ENCODE measurements around the gene TBC1D9. TPM values are rescaled to one million over a fixed set of nuclear protein-coding genes. Genes with fewer than 3 reads are reported as not detected.

TBC1D9 gene
- total and polyA plus RNA-seq, 2 donors (not counting 1 experiment from before 2014, with no cell fraction given) = 48.9 to 235 TPM

- Histone ChIP-seq H3K4me3 (ENCODE audit: control extremely low read depth in 1 of 5, extremely low read depth in 1 of 5, insufficient read depth in 1 of 5, low read depth in 2 of 5, low read length in 4 of 5) (no peak overlapping the region), H3K9ac (ENCODE audit: low read length) (no peak overlapping the region), H3K36me3 (replicated peaks in 1 of 2; ENCODE audit: control extremely low read depth in 1 of 2, control insufficient read depth in 1 of 2, extremely low read depth in 1 of 2, insufficient read depth in 2 of 2, low read length in 1 of 2) (peaks cover 8 to 70% of the 10 kb centered on the region in 2 experiments), H3K4me1 (ENCODE audit: control insufficient read depth in 2 of 2, insufficient read depth in 2 of 2, low read length in 2 of 2) (no peaks in the 10 kb centered on the region), H4K20me1 (ENCODE audit: control insufficient read depth, insufficient read depth, low read length, poor library complexity, severe bottlenecking) (peaks cover 6% of the 10 kb centered on the region), H3K27ac (ENCODE audit: low read length in 2 of 2) (no peak overlapping the region), H2AFZ (ENCODE audit: insufficient read depth, low read depth, low read length, poor library complexity, severe bottlenecking) (no peak overlapping the region), H3K79me2 (ENCODE audit: control insufficient read depth, insufficient read depth, low read length) (no peaks in the 10 kb centered on the region), H3K4me2 (replicated peaks; ENCODE audit: low read depth, low read length, poor library complexity, severe bottlenecking) (no peak overlapping the region), H3K27me3 (replicated peaks in 1 of 4; ENCODE audit: control extremely low read depth in 1 of 4, control insufficient read depth in 3 of 4, insufficient read depth in 4 of 4, low read length in 3 of 4) (no peaks in the 10 kb centered on the region), H3K9me3 (ENCODE audit: control extremely low read depth in 1 of 3, control insufficient read depth in 2 of 3, insufficient read depth in 1 of 3, low read length in 2 of 3) (no peaks in the 10 kb centered on the region)
- Mint-ChIP-seq H3K9me3 (ENCODE audit: insufficient read depth) (no peaks in the 10 kb centered on the region), H3K27me3 (no peaks in the 10 kb centered on the region), H3K4me1 (peaks cover 3% of the 10 kb centered on the region), H3K27ac (no peak overlapping the region), H3K4me3 (no peak overlapping the region)
- ChIA-PET POLR2A (interaction anchor here (0.7 kb wide), 1 partner anchor 199 kb away, joined by 7 read pairs; no protein-coding TSS in a partner anchor), CTCF (no interaction called here)
- TF ChIP-seq CTCF (IDR thresholded peaks at IDR 0.05) (no peak), EZH2 (IDR thresholded peaks at IDR 0.05; ENCODE audit: borderline replicate concordance, insufficient read depth, low read depth, low read length, poor library complexity, severe bottlenecking) (no peak)
- intact Hi-C loops (cut with micrococcal nuclease) = no loop called here
- no peak for DNase-seq
- ATAC-seq (ENCODE audit: low read depth) = no peak
- 30% methylated on average over 1 of the region's 6 CpGs for WGBS (ENCODE audit: insufficient coverage)
Measured at GRCh38 chr4:140640150-140640748, 115.9 kb downstream of the TBC1D9 start.

GRCh38 chr4:140639066-140639465 lies 117.1 kb downstream of the TBC1D9 start:
- Histone ChIP-seq H3K27ac (ENCODE audit: low read length in 2 of 2) (no peak overlapping the region), H4K20me1 (ENCODE audit: control insufficient read depth, insufficient read depth, low read length, poor library complexity, severe bottlenecking) (peaks cover 6% of the 10 kb centered on the region), H3K4me3 (ENCODE audit: control extremely low read depth in 1 of 5, extremely low read depth in 1 of 5, insufficient read depth in 1 of 5, low read depth in 2 of 5, low read length in 4 of 5) (no peak overlapping the region), H3K36me3 (replicated peaks in 1 of 2; ENCODE audit: control extremely low read depth in 1 of 2, control insufficient read depth in 1 of 2, extremely low read depth in 1 of 2, insufficient read depth in 2 of 2, low read length in 1 of 2) (peaks cover 10 to 72% of the 10 kb centered on the region in 2 experiments), H3K9ac (ENCODE audit: low read length) (no peak overlapping the region), H3K4me1 (ENCODE audit: control insufficient read depth in 2 of 2, insufficient read depth in 2 of 2, low read length in 2 of 2) (no peaks in the 10 kb centered on the region), H3K4me2 (replicated peaks; ENCODE audit: low read depth, low read length, poor library complexity, severe bottlenecking) (no peak overlapping the region), H3K27me3 (replicated peaks in 1 of 4; ENCODE audit: control extremely low read depth in 1 of 4, control insufficient read depth in 3 of 4, insufficient read depth in 4 of 4, low read length in 3 of 4) (no peaks in the 10 kb centered on the region), H3K79me2 (ENCODE audit: control insufficient read depth, insufficient read depth, low read length) (no peaks in the 10 kb centered on the region), H3K9me3 (ENCODE audit: control extremely low read depth in 1 of 3, control insufficient read depth in 2 of 3, insufficient read depth in 1 of 3, low read length in 2 of 3) (no peaks in the 10 kb centered on the region), H2AFZ (ENCODE audit: insufficient read depth, low read depth, low read length, poor library complexity, severe bottlenecking) (no peak overlapping the region)
- TF ChIP-seq CTCF (IDR thresholded peaks at IDR 0.05) (no peak), EZH2 (IDR thresholded peaks at IDR 0.05; ENCODE audit: borderline replicate concordance, insufficient read depth, low read depth, low read length, poor library complexity, severe bottlenecking) (no peak)
- 96% methylated on average over 5 of the region's 7 CpGs for WGBS (ENCODE audit: insufficient coverage)
- ChIA-PET CTCF (interaction anchor here (0.6 to 2.9 kb wide), 7 partner anchors 25 to 279 kb away, joined by 3 to 21 read pairs (median 4); partner anchors contain the start of gene TBC1D9), POLR2A (no interaction called here)
- intact Hi-C loops (cut with micrococcal nuclease) = no loop called here
- H3K27me3 Mint-ChIP-seq = no peaks in the 10 kb centered on the region
- ATAC-seq (ENCODE audit: low read depth) (no peak), DNase-seq (no peak)
- H3K27ac Mint-ChIP-seq = no peak overlapping the region
- H3K4me1 Mint-ChIP-seq = peaks cover 3% of the 10 kb centered on the region
- H3K9me3 Mint-ChIP-seq (ENCODE audit: insufficient read depth) = no peaks in the 10 kb centered on the region
- no peak overlapping the region for H3K4me3 Mint-ChIP-seq

Data from B cell (primary cell).